GM18511 (cell line): ENCODE data around the gene ITGA1.
"Not testable (repeated sequence)": the region's sequence is repeated elsewhere in the genome, so short reads cannot be mapped to it uniquely, and the experiment has no call there.

ENCODE experiments used
- ATAC-seq: cut with Tn5 transposase; IDR thresholded peaks from one replicate; pipeline ENCODE4 v1.9.1; 2021; ENCODE audit warnings: mild to moderate bottlenecking, moderate library complexity; ENCODE audit not compliant: unreplicated experiment

The ITGA1 gene

GRCh38 chr5:52861368-52861767 lies 73.7 kb downstream of the ITGA1 start:
- no peak for ATAC-seq

DNA sequence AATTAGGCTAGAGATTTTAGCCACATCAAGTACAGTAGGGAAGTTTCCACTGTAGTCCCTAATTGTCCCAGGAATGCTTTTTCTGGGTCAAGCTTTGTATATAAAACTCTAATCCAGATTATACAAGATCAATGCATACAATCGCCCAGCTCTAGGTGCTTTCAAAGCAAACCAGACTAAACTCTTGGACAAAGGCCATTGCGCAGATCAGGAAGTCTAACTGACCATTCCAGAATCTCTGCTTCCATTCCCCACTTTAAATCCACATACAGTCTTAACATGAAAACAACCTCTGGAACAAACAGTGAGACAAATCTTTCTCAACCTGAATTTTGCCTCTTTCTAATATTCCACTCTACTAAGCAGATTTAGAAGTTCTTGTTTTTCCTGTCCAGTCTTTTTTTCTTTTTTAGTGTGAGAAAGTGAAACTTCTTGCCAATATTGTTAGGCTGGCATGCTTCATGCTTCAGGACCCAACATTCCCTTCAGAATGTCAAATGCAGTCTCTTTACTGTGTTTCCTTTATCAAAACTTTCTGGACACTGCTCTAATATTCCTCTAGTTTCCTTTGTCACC lies 76.1 kb downstream of the ITGA1 start:
- no peak for ATAC-seq

DNA sequence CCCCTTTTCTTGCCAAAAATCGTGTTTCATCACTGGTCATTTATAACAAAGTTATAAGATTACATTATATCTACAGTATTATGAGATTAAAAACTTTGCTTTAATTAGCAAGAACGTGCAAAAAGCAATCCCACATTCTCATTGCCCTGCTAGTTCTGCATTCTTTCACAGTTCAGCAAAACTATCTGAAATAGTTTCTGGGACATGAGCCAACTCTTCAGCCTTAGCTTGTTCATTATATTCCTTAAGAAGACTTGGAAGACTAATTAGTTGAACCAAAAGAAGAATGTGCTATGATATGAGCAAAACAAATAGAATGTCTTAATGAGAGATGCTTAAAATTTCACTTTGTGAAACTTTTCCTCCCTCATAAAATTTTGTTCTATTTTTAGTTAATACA lies 76.7 kb downstream of the ITGA1 start:
- ATAC-seq, result no peak

DNA sequence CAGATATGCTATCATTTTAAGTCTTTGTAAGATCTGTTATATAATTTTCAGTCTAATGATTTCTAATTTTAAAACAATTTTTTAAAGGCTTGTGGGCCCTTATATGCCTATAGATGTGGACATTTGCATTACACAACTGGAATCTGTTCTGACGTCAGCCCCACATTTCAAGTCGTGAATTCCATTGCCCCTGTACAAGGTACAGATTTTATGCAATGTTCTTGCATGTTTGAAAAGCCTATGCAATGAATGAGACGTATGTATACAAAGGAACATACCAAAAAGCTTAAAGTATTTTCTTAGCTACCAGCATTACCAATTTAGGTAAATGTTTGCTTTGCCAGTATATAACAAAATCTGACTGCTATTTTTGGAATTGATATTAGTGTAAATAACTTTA lies 77.2 kb downstream of the ITGA1 start:
- ATAC-seq, result no peak

- ATAC-seq, result not testable (repeated sequence)
These were observed 78.3 kb downstream of the ITGA1 start for GRCh38 chr5:52865991-52866390.

- no peak for ATAC-seq
These were observed 80.1 kb downstream of the ITGA1 start for GRCh38 chr5:52867809-52868208.

GRCh38 chr5:52868417-52868816 lies 80.7 kb downstream of the ITGA1 start:
- ATAC-seq, result no peak

DNA sequence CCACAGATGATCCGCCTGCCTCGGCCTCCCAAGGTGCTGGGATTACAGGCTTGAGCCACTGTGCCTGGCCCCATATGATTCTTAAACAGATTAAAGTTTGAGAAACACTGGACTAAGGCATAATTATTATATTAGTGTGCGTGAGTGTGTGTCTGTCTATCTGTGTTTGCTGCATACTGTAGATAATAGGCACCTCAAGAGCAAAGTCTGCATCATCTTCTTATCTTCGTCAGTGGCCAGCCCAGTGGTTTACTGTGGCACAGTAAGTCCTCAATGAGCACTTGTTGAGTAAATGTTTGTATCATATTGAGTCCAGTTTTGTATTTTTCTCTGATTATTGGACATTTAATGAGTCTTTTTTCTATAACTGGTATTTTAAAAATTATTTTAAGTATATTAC lies 81.7 kb downstream of the ITGA1 start:
- ATAC-seq, result no peak

DNA sequence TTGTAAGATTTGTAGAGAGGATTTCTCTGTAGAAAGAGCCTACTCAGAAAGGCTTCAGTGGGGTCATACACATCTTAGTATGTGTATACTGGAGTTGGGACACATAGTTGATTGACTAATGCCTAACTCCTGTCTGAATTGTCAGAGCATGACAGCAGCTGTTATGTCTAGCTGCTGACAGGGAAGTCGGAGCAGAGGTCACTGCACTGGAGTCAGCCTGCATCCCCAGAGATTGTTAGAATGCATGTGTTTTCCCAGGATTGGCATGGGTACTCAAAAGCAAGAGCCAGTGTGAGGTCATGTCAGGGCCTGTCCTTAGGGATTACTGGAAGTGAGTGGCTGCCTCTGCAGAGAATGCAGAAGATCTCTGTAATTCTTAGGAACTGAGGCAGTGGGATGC lies 82.7 kb downstream of the ITGA1 start:
- no peak for ATAC-seq

- no peak for ATAC-seq
These were observed 88.1 kb downstream of the ITGA1 start for GRCh38 chr5:52875827-52876226.

GRCh38 chr5:52876456-52876855 lies 88.7 kb downstream of the ITGA1 start:
- no peak for ATAC-seq

DNA sequence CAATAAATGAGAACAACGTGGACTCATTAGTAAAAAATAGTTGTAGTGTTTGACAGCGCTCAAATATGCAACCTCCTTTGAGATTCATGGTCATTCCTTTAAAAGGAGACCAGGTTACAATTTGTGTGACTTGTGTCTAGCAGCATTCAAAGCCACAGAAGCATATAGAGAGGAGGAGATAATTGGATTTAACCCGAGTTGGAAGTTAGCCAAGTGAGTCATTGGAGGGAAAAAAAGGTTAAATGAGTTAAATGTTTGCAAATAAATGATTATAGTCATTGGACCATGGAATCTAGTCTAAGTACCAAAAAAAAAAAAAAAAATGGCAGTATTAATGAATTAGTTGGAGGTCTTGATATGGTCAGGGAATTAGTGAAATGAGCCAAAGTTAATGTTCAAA lies 90.9 kb downstream of the ITGA1 start:
- no peak for ATAC-seq

DNA sequence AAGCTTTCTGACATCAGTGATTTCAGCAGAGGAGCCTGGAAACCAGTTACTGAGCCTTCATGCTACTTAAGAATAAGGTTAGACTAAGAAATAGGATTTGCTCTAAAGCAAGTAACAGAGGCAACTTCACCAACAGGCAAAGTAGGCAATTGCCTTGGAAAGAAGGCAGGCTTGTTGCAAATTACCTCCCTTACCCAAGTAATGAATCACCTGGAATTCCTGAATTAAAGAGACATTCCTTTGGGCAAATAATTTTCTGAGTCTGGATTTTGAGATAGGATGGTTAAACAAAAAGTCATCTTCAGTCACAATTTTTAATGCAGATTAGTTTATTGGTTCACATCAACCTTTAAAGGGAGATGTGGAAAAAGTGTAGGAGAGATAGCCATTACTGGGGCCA lies 92.8 kb downstream of the ITGA1 start:
- no peak for ATAC-seq

DNA sequence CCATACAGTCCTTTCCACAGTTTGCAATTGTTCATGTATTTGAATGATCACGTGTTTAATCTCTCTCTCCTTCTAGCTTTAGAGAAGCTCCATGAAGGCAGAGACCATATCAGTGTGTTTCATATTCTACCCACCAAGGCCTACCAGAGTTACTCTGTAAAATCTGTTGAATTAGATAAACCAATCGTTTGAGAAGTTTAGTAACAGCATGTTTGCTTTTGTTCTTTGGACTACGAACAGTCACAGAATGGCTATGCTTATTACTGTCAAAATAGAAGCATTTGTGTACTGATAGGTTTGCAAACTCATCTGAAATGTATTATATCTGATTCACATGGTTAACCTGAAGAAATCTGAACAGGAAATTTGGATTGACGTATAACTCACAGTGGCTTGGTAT lies 93.8 kb downstream of the ITGA1 start:
- no peak for ATAC-seq

DNA sequence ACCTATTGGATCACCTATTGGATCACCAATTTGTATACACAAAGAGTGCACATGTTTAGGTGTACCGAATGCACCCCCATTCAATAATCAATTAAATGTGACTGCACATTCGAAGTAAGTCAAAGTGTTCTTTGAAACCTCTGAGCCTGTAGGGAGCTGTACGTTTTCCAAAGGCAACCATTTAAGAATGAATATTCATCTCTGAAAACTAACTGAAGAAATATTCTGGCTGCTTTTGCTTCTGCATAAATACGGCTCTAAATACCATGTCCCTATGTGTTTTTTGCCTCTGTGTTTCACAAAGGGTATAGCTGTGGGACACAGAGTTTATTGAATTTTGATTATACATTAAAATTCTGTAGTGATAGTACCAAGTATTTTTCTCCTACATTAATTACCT lies 95.4 kb downstream of the ITGA1 start:
- ATAC-seq, result no peak

DNA sequence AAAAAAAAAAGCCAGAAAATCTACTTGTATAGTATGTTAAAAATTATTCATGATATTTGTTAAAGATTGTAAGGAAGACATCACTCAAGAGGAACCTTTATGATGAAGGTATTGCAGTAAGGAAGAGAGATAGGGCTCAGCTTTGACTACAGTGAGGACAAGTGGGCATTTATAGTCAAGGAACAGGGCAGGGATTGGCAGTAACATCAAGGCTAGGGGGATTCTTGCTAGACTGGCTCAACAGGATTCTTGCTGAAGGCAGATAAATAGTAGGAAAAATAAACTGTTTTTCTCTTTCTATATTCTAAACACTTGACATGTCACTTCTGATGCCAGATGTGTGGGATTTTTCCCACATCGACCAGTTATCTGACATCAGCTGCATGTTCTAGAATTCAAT lies 96.7 kb downstream of the ITGA1 start:
- ATAC-seq, result no peak

DNA sequence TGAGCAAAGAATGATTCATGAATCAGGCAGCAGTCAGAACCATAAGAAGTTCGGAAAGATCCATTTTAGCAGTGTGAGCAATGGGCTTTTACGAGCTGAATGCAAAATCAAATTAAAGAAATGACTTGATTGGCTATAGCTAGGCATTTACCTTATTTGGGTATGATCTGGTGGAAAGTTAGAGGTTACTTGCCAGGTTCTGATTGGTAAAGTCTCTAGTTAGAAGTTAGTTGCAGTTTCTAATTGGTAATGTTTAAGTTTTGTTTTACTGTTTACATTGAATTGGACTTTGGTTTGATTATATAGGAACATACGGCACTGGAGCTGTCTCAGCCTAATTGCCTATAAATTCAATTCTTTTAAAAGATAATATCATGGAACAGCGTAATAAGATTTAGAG lies 97.9 kb downstream of the ITGA1 start:
- no peak for ATAC-seq

GRCh38 chr5:52886206-52886605 lies 98.5 kb downstream of the ITGA1 start:
- no peak for ATAC-seq

DNA sequence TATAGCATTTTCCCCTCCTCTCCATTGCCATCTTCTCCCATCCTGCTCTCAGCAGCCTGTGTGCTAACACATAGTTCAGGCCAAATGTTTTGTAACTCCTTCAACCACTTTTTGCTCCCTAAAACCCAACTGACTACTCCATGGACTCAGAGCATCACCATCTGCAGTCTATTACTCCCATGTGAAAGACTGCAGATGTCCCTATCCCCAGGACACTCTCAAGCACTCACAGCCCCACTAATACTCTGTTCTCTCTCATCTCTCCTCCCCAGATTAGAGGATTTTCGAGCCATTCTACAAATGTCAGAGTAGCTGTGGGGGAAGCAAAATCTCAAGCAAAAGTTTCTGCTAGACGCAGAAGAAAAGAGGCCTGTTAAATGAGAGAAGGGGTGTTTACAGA lies 99.3 kb downstream of the ITGA1 start:
- ATAC-seq, result no peak

GRCh38 chr5:52888363-52888762 lies 100.6 kb downstream of the ITGA1 start:
- no peak for ATAC-seq

GRCh38 chr5:52892242-52892878 lies 104.6 kb downstream of the ITGA1 start:
- ATAC-seq, result no peak

DNA sequence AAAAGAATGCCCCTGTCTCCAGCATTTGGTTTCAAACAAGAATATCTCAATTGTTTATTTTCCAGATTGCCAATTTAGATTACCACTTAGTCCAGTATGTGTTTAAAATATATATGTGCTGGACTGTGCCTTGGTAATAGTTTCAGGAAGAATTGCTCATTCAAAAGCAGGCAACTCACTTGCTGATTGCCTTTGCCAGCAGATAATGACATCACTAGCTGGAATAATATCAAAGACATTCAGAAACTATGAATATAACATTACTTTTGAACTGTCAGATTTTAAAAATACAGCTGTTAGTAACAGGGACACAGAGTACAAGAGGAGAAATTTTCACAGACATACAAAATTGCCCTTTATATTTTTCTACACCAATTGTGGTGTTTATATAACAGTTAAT lies 105.4 kb downstream of the ITGA1 start:
- no peak for ATAC-seq

DNA sequence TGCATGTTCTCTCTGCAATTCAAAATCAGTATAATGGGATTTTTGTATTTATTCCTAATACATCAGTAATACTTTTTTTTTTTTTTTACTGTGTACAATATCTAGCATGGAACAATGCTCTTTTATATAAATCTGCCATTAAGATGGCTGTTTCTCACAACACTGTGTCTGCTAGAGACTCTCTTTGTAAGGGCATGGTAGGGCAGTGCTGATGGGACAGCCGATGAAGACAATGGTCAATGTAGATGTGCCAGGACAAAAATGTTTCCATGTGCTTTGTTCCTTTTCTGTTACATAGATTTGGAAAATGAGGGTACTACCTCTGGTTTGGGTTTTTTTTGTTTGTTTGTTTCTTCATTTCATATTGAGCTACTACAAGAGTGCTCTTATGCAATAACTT lies 106.1 kb downstream of the ITGA1 start:
- ATAC-seq, result no peak
